RWPE2 (cell line): ENCODE measurements around the gene ARHGAP18.

Experiments
- ATAC-seq: fragments of 200-7000 bp; cut with Tn5 transposase; 3 replicates; pipeline ENCODE4 v1.9.1; 2021; ENCODE audit warnings: low read depth
- DNase-seq: peaks from one replicate; pipeline ENCODE4 v3.0.0-alpha.2; 2020; ENCODE audit warnings: low spot score
- H3K27ac ChIP-seq: fragments of 450-650 bp; 2 replicates; pipeline ENCODE4 v1.5.1; 2017; ENCODE audit warnings: mild to moderate bottlenecking; ENCODE audit not compliant: poor library complexity, severe bottlenecking
- H3K27me3 ChIP-seq: fragments of 250-450 bp; sonication (Bioruptor Pico); 2 replicates; pipeline ENCODE4 v1.5.1; 2021; ENCODE audit warnings: mild to moderate bottlenecking, moderate library complexity; ENCODE audit not compliant: insufficient read depth, poor library complexity, severe bottlenecking
- H3K36me3 ChIP-seq: fragments of 250-450 bp; sonication (Bioruptor Pico); 2 replicates; pipeline ENCODE4 v1.5.1; 2020; ENCODE audit warnings: low read depth, mild to moderate bottlenecking, moderate library complexity
- H3K4me1 ChIP-seq: fragments of 250-450 bp; sonication (Bioruptor Pico); 2 replicates; pipeline ENCODE4 v1.5.1; 2021; ENCODE audit warnings: mild to moderate bottlenecking, moderate library complexity; ENCODE audit not compliant: insufficient read depth, poor library complexity, severe bottlenecking
- H3K4me3 ChIP-seq: fragments of 250-450 bp; sonication (Bioruptor Pico); 2 replicates; pipeline ENCODE4 v1.5.1; 2021; ENCODE audit warnings: mild to moderate bottlenecking, moderate library complexity; ENCODE audit not compliant: severe bottlenecking
- H3K9me3 ChIP-seq: fragments of 250-450 bp; sonication (Bioruptor Pico); 2 replicates; pipeline ENCODE4 v1.5.1; 2021; ENCODE audit warnings: mild to moderate bottlenecking, moderate library complexity; ENCODE audit not compliant: severe bottlenecking
- TF ChIP-seq, protein P1 (sequence below): fragments of 450-650 bp; IDR thresholded peaks from one replicate; pipeline ENCODE4 v1.5.1; 2017; ENCODE audit warnings: mild to moderate bottlenecking, moderate library complexity; ENCODE audit not compliant: poor library complexity, severe bottlenecking

ARHGAP18 gene

DNA sequence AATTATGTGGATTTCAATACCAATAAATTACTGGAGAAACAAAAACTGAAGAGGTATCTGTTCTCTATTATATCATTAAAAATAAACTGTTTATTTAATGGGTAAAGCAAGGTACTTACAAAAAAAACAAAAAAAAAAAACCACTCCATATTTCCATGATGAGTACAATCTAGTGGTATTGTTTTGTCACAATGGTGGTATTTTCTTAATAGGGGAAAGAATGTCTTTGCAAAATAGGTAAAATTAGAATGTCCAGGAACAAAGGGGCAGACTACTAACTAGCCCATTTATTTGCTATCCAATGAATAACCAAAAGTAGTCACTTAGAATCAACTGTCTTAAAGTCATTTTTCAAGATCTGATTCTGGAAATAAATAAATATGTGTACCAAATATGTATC, 92.0 kb downstream of the ARHGAP18 start:
- H3K27ac ChIP-seq, result no peak overlapping the region
- H3K9me3 ChIP-seq, result no peaks in the 10 kb centered on the region
- H3K4me3 ChIP-seq, result no peak overlapping the region
- H3K4me1 ChIP-seq, result peaks cover 5% of the 10 kb centered on the region
- TF ChIP-seq, protein P1, sequence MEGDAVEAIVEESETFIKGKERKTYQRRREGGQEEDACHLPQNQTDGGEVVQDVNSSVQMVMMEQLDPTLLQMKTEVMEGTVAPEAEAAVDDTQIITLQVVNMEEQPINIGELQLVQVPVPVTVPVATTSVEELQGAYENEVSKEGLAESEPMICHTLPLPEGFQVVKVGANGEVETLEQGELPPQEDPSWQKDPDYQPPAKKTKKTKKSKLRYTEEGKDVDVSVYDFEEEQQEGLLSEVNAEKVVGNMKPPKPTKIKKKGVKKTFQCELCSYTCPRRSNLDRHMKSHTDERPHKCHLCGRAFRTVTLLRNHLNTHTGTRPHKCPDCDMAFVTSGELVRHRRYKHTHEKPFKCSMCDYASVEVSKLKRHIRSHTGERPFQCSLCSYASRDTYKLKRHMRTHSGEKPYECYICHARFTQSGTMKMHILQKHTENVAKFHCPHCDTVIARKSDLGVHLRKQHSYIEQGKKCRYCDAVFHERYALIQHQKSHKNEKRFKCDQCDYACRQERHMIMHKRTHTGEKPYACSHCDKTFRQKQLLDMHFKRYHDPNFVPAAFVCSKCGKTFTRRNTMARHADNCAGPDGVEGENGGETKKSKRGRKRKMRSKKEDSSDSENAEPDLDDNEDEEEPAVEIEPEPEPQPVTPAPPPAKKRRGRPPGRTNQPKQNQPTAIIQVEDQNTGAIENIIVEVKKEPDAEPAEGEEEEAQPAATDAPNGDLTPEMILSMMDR, result no peak
- no peak for ATAC-seq
- no peak for DNase-seq
- H3K36me3 ChIP-seq, result peaks cover 63% of the 10 kb centered on the region
- no peaks in the 10 kb centered on the region for H3K27me3 ChIP-seq

DNA sequence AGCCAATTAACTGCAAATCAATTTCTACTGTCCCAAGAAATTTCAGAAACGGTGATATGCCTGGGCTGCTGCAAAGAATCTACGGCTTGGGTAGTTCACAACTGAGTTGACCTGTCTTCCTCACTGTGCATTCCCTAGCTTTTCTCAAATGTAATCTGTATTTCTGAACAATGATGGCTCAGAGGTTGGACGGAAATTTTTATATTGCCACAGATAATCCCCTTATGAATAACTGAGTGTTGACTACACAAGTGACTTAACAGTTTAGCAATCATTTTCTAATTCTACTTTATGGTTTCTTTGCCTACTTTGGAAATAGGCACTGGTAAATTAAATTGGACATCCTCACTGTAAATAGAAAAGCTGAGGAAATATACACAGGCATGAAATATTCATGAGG, 94.5 kb downstream of the ARHGAP18 start:
- Histone ChIP-seq H3K36me3 (peaks cover 66% of the 10 kb centered on the region), H3K4me3 (no peak overlapping the region), H3K27me3 (no peaks in the 10 kb centered on the region), H3K9me3 (no peaks in the 10 kb centered on the region), H3K27ac (no peak overlapping the region), H3K4me1 (no peaks in the 10 kb centered on the region)
- no peak for ATAC-seq
- DNase-seq, result no peak
- TF ChIP-seq, protein P1, result no peak

DNA sequence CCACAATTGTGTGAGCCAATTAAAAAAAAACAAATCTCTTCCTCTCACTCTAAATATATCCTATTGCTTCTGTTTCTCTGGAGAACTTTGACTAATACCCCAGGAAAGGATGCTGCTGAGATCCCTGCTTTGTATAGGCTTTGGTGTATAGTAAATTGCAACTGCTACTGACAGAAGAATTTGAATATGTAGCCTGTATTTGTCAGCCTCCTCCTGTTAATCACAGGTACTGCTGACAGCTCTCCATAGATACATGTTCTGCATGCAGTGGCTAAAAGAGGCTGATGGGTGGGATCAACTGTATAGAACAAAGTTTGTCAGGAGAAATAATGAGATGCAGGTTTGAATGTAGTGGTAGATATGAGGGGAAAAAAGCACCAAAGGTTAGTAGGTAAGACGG, 95.0 kb downstream of the ARHGAP18 start:
- ATAC-seq (no peak), DNase-seq (no peak)
- no peaks in the 10 kb centered on the region for H3K9me3 ChIP-seq
- H3K36me3 ChIP-seq, result peaks cover 64% of the 10 kb centered on the region
- no peak overlapping the region for H3K27ac ChIP-seq
- TF ChIP-seq, protein P1, result no peak
- no peak overlapping the region for H3K4me3 ChIP-seq
- H3K4me1 ChIP-seq, result no peaks in the 10 kb centered on the region
- no peaks in the 10 kb centered on the region for H3K27me3 ChIP-seq

DNA sequence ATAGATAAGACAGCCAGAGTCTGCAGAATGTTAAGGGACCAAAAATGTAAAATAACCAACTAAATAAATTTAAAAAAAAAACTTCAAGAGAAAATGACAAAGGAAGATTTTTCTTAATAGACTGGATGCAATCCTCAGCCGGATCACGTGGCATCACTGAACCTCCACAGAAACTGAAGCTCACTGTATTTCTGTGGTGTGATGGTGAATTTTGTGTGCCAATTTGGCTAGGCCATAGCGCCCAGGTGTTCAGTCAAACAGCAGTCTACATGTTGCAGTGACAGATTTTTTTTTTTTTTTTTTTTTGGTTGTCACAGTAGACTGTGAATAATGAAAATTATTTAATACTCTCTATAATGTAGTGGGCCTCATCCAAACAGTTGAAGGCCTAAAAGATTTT, 95.5 kb downstream of the ARHGAP18 start:
- ATAC-seq (no peak), DNase-seq (no peak)
- H3K4me1 ChIP-seq, result no peaks in the 10 kb centered on the region
- peaks cover 66% of the 10 kb centered on the region for H3K36me3 ChIP-seq
- no peak overlapping the region for H3K27ac ChIP-seq
- H3K27me3 ChIP-seq, result no peaks in the 10 kb centered on the region
- TF ChIP-seq, protein P1, result no peak
- H3K4me3 ChIP-seq, result no peak overlapping the region
- no peaks in the 10 kb centered on the region for H3K9me3 ChIP-seq

DNA sequence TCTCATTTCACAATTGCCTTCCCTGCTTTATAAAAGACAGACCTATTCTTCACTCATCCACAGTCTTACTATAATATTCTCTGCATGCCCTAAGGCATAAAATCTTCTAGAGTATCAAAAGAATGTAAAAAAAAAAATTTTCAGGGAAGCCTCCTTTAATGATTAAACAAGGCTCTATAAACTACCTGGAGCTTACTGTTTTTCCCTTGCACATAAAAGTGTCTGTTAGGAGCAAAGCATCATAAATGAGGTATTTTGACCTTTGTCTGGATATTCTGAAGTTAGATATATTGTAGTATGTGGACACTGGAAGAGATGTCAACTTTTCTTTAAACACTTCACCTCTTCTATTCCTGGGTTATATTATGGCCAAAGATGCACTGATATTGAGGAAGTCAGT, 97.5 kb downstream of the ARHGAP18 start:
- TF ChIP-seq, protein P1, result no peak
- Histone ChIP-seq H3K36me3 (peaks cover 67% of the 10 kb centered on the region), H3K27me3 (no peaks in the 10 kb centered on the region), H3K9me3 (no peaks in the 10 kb centered on the region), H3K27ac (no peak overlapping the region), H3K4me3 (no peak overlapping the region), H3K4me1 (no peaks in the 10 kb centered on the region)
- ATAC-seq (no peak), DNase-seq (no peak)
